ENCODE measurements around the gene ERLIN1. TPM values are rescaled to one million over a fixed set of nuclear protein-coding genes. Genes with fewer than 3 reads are reported as not detected.
A peak's percentile ranks its signal among the peaks of the same experiment; 100 is the strongest.

Gene ERLIN1
- total and polyA plus RNA-seq, 2 donors from 2014 or later = 9.0 to 23.7 TPM

DNA sequence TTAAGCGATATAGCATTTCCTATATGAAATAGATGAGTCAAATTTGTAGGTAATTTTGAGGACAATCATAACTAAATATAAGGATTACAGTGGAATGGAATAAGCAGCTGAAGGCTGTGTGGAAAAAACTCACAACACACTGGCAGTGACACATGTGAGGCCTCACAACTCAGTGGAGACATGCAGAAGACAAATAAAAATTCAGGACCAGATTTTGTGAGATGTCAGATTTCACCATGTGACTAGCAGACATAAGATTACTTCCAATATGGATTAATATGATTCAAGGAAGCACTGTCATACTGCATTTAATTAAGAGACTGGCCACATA lies 17.6 kb downstream of the ERLIN1 start:
- Histone ChIP-seq H3K4me1 (ENCODE audit: control insufficient read depth in 2 of 3, insufficient read depth in 2 of 3, low read depth in 1 of 3, low read length in 3 of 3) (no peaks in the 10 kb centered on the region), H3K4me3 (ENCODE audit: low read length in 3 of 3) (no peak overlapping the region), H3K9ac (ENCODE audit: low read length in 3 of 3) (no peak overlapping the region), H3K9me3 (ENCODE audit: control insufficient read depth in 2 of 3, insufficient read depth in 1 of 3, low read length in 3 of 3) (peaks cover 0 to 3% (median 0%) of the 10 kb centered on the region in 3 donors), H3K27me3 (ENCODE audit: control insufficient read depth, insufficient read depth, low read length) (no peaks in the 10 kb centered on the region), H3K36me3 (ENCODE audit: control insufficient read depth in 2 of 3, insufficient read depth in 3 of 3, low read length in 3 of 3) (peaks cover 8 to 17% (median 15%) of the 10 kb centered on the region in 3 donors), H3K27ac (ENCODE audit: low read depth in 2 of 2, low read length in 2 of 2) (no peak overlapping the region)
- DNase-seq = no peak
- intact Hi-C loops (cut with DNase I) = no loop called here
- TF ChIP-seq, protein P1, sequence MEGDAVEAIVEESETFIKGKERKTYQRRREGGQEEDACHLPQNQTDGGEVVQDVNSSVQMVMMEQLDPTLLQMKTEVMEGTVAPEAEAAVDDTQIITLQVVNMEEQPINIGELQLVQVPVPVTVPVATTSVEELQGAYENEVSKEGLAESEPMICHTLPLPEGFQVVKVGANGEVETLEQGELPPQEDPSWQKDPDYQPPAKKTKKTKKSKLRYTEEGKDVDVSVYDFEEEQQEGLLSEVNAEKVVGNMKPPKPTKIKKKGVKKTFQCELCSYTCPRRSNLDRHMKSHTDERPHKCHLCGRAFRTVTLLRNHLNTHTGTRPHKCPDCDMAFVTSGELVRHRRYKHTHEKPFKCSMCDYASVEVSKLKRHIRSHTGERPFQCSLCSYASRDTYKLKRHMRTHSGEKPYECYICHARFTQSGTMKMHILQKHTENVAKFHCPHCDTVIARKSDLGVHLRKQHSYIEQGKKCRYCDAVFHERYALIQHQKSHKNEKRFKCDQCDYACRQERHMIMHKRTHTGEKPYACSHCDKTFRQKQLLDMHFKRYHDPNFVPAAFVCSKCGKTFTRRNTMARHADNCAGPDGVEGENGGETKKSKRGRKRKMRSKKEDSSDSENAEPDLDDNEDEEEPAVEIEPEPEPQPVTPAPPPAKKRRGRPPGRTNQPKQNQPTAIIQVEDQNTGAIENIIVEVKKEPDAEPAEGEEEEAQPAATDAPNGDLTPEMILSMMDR (IDR thresholded peaks at IDR 0.05; ENCODE audit: borderline replicate concordance, extremely low read depth, insufficient read depth) = no peak
- no peak for FAIRE-seq

DNA sequence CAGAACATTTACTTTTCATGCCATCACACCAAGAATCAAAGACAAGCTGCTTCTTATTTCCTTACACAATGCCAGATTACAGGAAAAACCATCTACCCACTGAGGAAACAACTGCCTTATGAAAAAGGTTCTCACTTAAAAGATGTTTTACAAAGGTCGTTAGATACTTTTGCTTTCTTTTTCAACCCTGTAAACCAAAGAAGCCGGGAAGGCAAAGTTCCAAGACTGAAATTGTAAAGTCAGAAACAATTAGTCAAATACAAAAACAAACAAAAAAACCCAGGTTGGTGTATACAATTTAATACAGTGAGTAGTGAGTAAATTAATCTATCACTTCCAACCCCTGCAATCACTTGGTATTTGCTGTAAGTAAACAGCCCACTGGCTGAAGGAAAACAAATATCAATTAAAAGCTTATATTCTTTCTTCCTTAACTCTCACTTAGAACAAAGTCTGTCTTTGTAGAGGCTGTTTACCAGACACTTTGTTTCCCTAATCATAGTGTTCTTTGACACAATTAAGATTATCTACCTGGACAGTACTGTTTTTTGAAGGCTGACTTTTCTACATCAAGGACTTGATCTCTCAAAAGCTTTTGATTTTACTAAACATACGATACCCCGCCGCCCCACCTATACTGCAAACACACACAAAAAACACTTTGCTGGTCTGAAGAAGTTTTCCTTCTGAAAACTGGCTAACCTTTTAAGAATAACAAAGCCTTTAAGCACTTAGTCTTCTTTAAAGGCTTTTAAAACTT lies 18.1 kb downstream of the ERLIN1 start:
- Histone ChIP-seq H3K9ac (ENCODE audit: low read length in 3 of 3) (no peak overlapping the region), H3K27me3 (ENCODE audit: control insufficient read depth, insufficient read depth, low read length) (no peaks in the 10 kb centered on the region), H3K4me1 (ENCODE audit: control insufficient read depth in 2 of 3, insufficient read depth in 2 of 3, low read depth in 1 of 3, low read length in 3 of 3) (no peaks in the 10 kb centered on the region), H3K9me3 (ENCODE audit: control insufficient read depth in 2 of 3, insufficient read depth in 1 of 3, low read length in 3 of 3) (peaks cover 0 to 3% (median 0%) of the 10 kb centered on the region in 3 donors), H3K27ac (ENCODE audit: low read depth in 2 of 2, low read length in 2 of 2) (no peak overlapping the region), H3K36me3 (ENCODE audit: control insufficient read depth in 2 of 3, insufficient read depth in 3 of 3, low read length in 3 of 3) (peaks cover 5 to 12% (median 11%) of the 10 kb centered on the region in 3 donors), H3K4me3 (ENCODE audit: low read length in 3 of 3) (peak overlapping the region in 1 of 3 donors; percentile 4)
- DNase-seq (no peak), FAIRE-seq (no peak)
- TF ChIP-seq, protein P1 (IDR thresholded peaks at IDR 0.05; ENCODE audit: borderline replicate concordance, extremely low read depth, insufficient read depth) = no peak
- intact Hi-C loops (cut with DNase I) = no loop called here

- DNase-seq (no peak), FAIRE-seq (no peak)
- no peak overlapping the region for H3K27ac ChIP-seq (ENCODE audit: low read depth in 2 of 2, low read length in 2 of 2)
- H3K9me3 ChIP-seq (ENCODE audit: control insufficient read depth in 2 of 3, insufficient read depth in 1 of 3, low read length in 3 of 3) = no peaks in the 10 kb centered on the region
- intact Hi-C loops (cut with DNase I) = no loop called here
- TF ChIP-seq, protein P1 (IDR thresholded peaks at IDR 0.05; ENCODE audit: borderline replicate concordance, extremely low read depth, insufficient read depth) = no peak
- peaks cover 2 to 7% (median 6%) of the 10 kb centered on the region in 3 donors for H3K36me3 ChIP-seq (ENCODE audit: control insufficient read depth in 2 of 3, insufficient read depth in 3 of 3, low read length in 3 of 3)
- H3K9ac ChIP-seq (ENCODE audit: low read length in 3 of 3) = no peak overlapping the region
- no peak overlapping the region for H3K4me3 ChIP-seq (ENCODE audit: low read length in 3 of 3)
- H3K27me3 ChIP-seq (ENCODE audit: control insufficient read depth, insufficient read depth, low read length) = no peaks in the 10 kb centered on the region
- H3K4me1 ChIP-seq (ENCODE audit: control insufficient read depth in 2 of 3, insufficient read depth in 2 of 3, low read depth in 1 of 3, low read length in 3 of 3) = no peaks in the 10 kb centered on the region
These were observed 21.9 kb downstream of the ERLIN1 start for GRCh38 chr10:100163704-100164621.
